NCI-H1930 (cell line): ENCODE measurements around the gene RNH1.
"Not testable (repeated sequence)": the region's sequence is repeated elsewhere in the genome, so short reads cannot be mapped to it uniquely, and the experiment has no call there.

Experiments used
- DNase-seq, 2 experiments: peaks; one replicate each; lab custom pipeline; 2025; lab: John Stamatoyannopoulos, UW

RNH1 gene

DNA sequence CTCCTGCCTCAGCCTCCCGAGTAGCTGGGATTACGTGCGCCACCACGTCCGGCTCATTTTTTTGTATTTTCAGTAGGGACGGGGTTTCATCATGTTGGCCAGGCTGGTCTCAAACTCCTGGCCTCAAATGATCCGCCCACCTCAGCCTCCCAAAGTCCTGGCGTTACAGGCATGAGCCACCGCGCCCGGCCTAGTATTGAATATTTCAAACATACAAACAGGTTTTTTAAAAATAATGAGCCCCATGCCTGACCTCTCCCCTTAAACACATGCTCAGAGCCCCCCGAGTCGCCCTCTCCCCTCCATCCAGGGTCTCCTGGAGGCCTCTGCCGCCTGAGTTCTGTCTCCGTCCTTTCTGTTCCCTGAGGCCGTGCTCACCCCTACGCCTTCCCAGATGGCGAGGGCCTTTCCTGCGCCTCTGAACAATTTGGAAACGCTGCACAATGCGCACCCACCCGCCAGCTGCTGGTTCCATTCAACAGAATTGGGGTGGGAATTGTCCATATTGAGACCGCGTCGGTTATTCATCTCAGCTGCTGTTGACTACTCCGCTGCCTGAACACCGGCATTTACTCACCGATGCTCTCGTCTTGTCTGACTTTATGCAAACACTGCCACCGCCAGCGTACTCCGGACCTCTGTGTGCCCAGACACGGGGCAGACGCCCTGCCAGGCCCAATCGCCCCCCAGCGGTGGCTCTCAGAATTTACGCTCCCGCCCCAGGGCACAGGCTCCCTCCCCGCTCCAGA is 13.6 kb upstream of the RNH1 start:
- no peak for DNase-seq

- DNase-seq, result no peak
Measured at GRCh38 chr11:518463-519202, 11.6 kb upstream of the RNH1 start.

DNA sequence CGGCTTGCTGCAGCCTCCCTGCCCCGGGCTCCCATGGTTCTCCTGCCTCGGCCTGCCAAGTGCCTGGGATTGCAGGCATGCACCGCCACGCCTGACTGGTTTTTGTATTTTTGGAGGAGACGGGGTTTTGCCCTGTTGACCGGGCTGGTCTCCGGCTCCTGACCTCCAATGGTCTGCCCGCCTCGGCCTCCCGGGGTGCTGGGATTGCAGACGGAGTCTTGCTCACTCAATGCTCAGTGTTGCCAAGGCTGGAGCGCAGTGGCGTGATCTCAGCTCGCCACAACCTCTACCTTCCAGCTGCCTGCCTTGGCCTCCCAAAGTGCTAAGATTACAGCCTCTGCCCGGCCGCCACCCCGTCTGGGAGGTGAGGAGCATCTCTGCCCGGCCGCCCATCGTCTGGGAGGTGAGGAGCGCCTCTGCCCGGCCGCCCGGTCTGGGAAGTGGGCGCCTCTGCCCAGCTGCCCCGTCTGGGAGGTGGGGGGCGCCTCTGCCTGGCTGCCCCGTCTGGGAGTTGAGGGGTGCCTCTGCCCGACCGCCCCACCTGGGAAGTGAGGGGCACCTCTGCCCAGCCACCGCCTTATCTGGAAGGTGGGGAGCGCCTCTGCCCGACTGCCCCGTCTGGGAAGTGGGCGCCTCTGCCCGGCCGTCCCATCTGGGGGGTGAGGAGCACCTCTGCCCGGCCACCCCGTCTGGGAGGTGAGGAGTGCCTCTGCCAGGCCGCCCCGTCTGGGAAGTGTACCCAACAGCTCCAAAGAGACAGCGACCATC is 10.1 kb upstream of the RNH1 start:
- DNase-seq, result not testable (repeated sequence)

DNA sequence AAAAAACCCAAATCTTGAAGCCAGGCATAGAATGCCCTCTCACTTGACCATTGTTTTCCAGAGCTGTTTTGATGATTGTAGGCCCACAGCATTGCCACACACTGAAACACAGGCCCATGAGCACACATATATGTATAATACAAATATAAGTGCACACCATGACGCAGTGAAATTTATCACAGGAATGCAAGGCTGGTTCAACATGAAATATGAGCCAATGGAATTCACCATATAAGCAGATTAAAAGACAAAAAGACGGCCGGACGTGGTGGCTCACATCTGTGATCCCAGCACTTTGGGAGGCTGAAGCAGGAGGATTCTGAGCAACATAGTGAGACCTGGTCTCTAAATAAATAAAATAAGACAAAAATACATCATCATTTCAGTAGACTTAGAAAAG is 9.4 kb upstream of the RNH1 start:
- DNase-seq, result no peak

GRCh38 chr11:515131-515530 is 8.1 kb upstream of the RNH1 start:
- no peak for DNase-seq

DNA sequence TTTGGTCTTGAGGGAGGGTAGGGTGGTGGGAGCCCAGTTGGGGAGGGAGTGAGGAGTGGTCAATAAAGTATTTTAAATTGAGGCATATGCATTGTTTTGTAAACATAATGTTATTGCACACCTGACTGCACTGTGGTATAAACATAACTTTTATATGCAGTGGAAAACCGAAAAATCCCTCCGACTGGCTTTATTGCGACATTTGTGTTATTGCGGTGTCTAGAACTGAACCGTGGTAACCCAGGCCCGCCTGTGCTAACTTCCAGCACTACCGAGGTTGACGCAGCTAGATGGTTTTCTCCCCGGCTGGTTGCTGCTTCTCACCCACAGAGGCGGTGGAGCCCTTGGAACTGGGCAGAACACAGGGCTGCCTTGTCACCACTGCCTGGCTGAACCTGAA is 7.6 kb upstream of the RNH1 start:
- DNase-seq, result no peak

GRCh38 chr11:512761-513595 is 5.9 kb upstream of the RNH1 start:
- DNase-seq, result no peak

- DNase-seq, result no peak
Measured at GRCh38 chr11:508956-509355, 1.9 kb upstream of the RNH1 start.

GRCh38 chr11:507727-508515 is 879 bp upstream of the RNH1 start:
- no peak for DNase-seq

GRCh38 chr11:506238-506994 is 626 bp downstream of the RNH1 start:
- peak; percentile 100 for DNase-seq

GRCh38 chr11:504994-505344 is 2.1 kb downstream of the RNH1 start:
- no peak for DNase-seq

- DNase-seq, result no peak
Measured at GRCh38 chr11:504053-504993, 2.7 kb downstream of the RNH1 start.

DNA sequence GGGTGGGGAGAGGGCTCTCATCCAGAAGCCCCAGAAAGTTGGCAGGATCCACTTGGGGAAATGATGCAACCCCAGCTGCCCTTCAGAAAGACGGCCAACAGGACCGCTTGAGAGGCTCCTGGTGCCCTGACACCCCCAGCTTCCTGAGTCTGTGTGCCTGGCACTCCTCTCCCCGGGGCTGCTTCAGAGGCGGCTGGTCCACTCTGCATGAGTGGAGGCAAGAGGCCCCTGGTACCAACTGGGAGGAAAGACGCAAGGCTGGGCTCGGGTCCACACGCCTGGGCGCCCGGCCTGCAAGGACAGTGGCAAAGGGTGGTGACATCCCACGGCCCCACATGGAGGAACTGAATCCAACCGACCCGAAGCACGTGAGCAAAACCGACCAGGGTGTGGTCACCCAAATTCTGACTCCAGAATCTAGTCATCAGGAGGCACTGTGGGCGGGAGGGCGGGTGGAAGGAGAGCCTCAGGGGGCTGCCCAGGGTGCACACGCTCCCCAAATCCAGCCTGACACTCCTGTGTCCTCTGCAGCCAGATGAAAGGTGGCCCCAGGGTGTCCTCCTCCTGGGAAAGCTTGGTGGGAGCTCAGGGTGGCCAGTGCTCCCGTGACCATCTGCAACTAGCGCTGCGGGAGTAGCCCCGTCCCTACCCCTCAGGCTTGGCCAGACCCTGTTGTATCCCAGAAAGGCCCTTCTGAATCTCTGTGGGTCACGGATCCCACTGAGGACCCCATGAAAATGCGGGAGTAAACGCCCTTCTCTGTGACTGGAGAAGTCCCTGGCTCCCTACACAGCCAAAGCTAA is 3.7 kb downstream of the RNH1 start:
- DNase-seq, result no peak

DNA sequence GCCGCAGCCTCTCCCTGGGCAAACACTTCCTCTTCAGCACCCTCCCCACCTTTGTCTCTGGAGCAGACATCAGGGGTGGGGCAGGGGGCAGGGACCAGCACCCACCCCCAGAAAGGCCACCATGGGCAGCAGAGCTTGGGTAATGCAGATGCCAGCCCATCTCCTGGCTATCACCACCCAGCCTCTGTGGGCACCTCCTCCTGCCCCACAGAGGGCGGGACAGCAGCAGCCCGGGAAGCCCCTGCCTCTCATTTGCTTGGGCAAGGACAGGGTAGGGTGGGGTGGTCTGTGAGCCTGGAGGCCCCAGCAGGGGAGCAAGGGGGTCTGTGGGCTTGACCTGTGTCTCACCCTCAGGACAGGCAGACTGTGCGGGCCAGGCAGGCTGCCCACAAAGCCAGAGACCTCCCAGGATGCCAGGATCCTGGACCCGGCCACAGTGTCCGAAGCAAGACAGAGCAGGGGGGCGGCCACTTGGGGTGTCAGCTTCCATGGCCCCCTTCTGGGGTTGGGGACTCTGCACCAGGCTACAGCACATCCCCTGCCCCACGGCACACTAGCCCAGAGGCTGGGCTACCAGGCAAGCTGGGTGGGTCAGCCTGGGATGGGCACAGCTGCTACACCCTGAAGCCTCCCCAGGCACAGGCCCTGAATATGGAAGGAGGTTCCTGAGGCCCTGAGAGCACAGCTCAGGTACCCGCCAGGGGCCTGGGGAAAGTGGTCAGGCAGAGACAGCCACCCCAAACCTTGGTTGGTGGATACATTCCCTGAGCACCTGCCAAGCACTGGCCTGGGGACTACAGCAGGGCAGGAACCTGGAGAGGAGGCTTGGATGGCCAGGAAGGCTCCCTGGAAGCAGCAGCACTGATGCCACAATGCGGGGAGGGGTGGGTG is 4.5 kb downstream of the RNH1 start:
- DNase-seq, result no peak

DNA sequence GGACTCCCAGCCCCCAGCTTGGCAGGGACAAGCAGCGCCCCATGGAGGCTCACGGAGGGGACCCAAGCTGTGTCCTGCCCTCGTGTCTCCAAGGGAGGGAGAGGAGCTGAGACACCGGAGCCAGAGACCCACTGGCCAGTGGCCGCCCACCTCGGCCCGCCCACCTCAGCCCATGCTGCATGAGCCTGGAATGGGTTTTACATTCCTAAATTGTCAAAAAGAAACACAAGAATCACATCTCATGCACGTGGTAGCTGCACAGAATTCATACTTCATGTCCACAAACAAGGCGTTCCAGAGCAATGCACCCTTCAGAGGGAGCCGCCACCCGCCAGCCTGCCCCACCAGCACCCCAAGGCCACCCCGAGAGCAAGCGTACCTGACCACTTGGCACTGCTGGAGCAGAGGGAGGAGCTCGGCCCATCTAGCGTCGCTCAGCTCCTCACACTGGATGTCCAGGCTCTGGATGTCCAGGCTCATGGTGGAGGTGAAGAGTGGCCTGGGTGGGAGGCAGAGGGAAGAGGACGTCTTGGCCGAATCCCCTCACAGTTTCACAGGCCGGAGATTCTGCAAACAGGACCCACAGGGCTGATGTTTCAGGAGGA is 5.3 kb downstream of the RNH1 start:
- no peak for DNase-seq

- no peak for DNase-seq
Measured at GRCh38 chr11:501001-501682, 5.9 kb downstream of the RNH1 start.
